ENCODE data around the gene ZNF205.

GRCh38 chr16:3089717-3090592, 22.4 kb upstream of the ZNF205 start:
- TF ChIP-seq, protein P1, sequence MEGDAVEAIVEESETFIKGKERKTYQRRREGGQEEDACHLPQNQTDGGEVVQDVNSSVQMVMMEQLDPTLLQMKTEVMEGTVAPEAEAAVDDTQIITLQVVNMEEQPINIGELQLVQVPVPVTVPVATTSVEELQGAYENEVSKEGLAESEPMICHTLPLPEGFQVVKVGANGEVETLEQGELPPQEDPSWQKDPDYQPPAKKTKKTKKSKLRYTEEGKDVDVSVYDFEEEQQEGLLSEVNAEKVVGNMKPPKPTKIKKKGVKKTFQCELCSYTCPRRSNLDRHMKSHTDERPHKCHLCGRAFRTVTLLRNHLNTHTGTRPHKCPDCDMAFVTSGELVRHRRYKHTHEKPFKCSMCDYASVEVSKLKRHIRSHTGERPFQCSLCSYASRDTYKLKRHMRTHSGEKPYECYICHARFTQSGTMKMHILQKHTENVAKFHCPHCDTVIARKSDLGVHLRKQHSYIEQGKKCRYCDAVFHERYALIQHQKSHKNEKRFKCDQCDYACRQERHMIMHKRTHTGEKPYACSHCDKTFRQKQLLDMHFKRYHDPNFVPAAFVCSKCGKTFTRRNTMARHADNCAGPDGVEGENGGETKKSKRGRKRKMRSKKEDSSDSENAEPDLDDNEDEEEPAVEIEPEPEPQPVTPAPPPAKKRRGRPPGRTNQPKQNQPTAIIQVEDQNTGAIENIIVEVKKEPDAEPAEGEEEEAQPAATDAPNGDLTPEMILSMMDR (IDR thresholded peaks at IDR 0.05) = no peak
- TF ChIP-seq POLR2AphosphoS5 (IDR thresholded peaks at IDR 0.05) (no peak), POLR2A (IDR thresholded peaks at IDR 0.05) (no peak)

All from prostate gland (tissue), 2 donors.